HG03432 (cell line): Measurements from ENCODE around the gene NKX2-4.
"Not testable (repeated sequence)": the region's sequence is repeated elsewhere in the genome, so short reads cannot be mapped to it uniquely, and the experiment has no call there.

Experiments used
- ATAC-seq: cut with Tn5 transposase; IDR thresholded peaks from one replicate; pipeline ENCODE4 v1.9.1; 2021; ENCODE audit warnings: mild to moderate bottlenecking, moderate library complexity; ENCODE audit not compliant: unreplicated experiment

The NKX2-4 gene

GRCh38 chr20:21394551-21394950 lies 2.8 kb downstream of the NKX2-4 start:
- no peak for ATAC-seq

- ATAC-seq: no peak
Measured at GRCh38 chr20:21393816-21394519, 3.4 kb downstream of the NKX2-4 start.

GRCh38 chr20:21393166-21393565 lies 4.2 kb downstream of the NKX2-4 start:
- ATAC-seq: no peak

- no peak for ATAC-seq
Measured at GRCh38 chr20:21391972-21392352, 5.4 kb downstream of the NKX2-4 start.

- no peak for ATAC-seq
Measured at GRCh38 chr20:21391185-21391971, 5.9 kb downstream of the NKX2-4 start.

- no peak for ATAC-seq
Measured at GRCh38 chr20:21390768-21391167, 6.6 kb downstream of the NKX2-4 start.

- ATAC-seq: no peak
Measured at GRCh38 chr20:21389368-21389767, 8.0 kb downstream of the NKX2-4 start.

GRCh38 chr20:21388566-21388965 lies 8.8 kb downstream of the NKX2-4 start:
- ATAC-seq: no peak

GRCh38 chr20:21387528-21387927 lies 9.8 kb downstream of the NKX2-4 start:
- no peak for ATAC-seq

- no peak for ATAC-seq
Measured at GRCh38 chr20:21386111-21386510, 11.2 kb downstream of the NKX2-4 start.

GRCh38 chr20:21384308-21384892 lies 12.9 kb downstream of the NKX2-4 start:
- no peak for ATAC-seq

GRCh38 chr20:21381619-21382018 lies 15.7 kb downstream of the NKX2-4 start:
- no peak for ATAC-seq

GRCh38 chr20:21380711-21381110 lies 16.6 kb downstream of the NKX2-4 start:
- ATAC-seq: no peak

- ATAC-seq: no peak
Measured at GRCh38 chr20:21378259-21378658, 19.1 kb downstream of the NKX2-4 start.

- no peak for ATAC-seq
Measured at GRCh38 chr20:21377701-21378100, 19.6 kb downstream of the NKX2-4 start.

- ATAC-seq: no peak
Measured at GRCh38 chr20:21376626-21377025, 20.7 kb downstream of the NKX2-4 start.

GRCh38 chr20:21373436-21373835 lies 23.9 kb downstream of the NKX2-4 start:
- no peak for ATAC-seq

- ATAC-seq: no peak
Measured at GRCh38 chr20:21372016-21372415, 25.3 kb downstream of the NKX2-4 start.

GRCh38 chr20:21371193-21371592 lies 26.1 kb downstream of the NKX2-4 start:
- no peak for ATAC-seq

GRCh38 chr20:21368791-21369190 lies 28.5 kb downstream of the NKX2-4 start:
- no peak for ATAC-seq

GRCh38 chr20:21366273-21366672 lies 31.1 kb downstream of the NKX2-4 start:
- not testable (repeated sequence) for ATAC-seq

- ATAC-seq: no peak
Measured at GRCh38 chr20:21365771-21366170, 31.6 kb downstream of the NKX2-4 start.
